GM04504 (cell line): ENCODE measurements around the gene OR2A14.
"Not testable (repeated sequence)": the region's sequence is repeated elsewhere in the genome, so short reads cannot be mapped to it uniquely, and the experiment has no call there.

Source experiments
- DNase-seq: peaks from one replicate; pipeline ENCODE4 v3.0.0-alpha.2; 2012; ENCODE audit warnings: low read depth

The OR2A14 gene

DNA sequence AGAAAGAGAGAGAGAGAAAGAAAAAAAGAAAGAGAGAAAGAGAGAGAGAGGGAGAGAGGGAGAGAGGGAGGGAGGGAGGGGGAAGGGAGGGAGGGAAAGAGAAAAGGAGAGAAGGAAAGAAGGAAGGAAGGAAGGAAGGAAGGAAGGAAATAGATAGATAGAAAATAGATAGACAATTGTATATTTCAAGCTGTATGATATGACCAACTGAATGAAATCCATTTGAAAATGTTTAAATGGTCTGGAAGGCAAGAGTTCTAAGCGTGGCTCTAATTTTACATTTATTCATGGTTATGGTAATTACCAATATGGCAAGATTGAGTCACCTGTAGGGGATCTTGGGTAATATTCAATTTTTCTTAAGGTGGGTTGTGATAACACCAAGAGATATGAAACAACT is 35.9 kb downstream of the OR2A14 start:
- no peak for DNase-seq

DNA sequence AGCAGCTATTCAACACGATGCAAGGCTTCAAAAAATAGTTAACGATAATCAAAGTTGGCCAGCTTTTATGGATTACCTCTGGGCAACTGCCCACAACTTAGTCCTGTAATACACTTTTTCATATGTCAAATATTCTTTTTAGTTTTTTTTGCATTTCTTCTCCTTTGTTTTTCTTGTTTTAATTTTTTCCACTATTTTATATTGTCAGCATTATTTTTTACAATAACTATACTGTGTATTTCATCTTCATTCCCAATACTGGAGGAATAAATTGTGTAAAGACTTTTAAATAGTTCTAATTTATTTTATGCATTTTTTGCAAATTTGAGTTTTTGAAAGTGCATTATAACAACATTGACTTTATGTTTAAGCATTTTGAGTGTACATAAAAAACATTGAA is 41.8 kb downstream of the OR2A14 start:
- no peak for DNase-seq

GRCh38 chr7:144171594-144172350 is 48.8 kb downstream of the OR2A14 start:
- DNase-seq = not testable (repeated sequence)

- no peak for DNase-seq
Measured at GRCh38 chr7:144174613-144175012, 51.6 kb downstream of the OR2A14 start.

DNA sequence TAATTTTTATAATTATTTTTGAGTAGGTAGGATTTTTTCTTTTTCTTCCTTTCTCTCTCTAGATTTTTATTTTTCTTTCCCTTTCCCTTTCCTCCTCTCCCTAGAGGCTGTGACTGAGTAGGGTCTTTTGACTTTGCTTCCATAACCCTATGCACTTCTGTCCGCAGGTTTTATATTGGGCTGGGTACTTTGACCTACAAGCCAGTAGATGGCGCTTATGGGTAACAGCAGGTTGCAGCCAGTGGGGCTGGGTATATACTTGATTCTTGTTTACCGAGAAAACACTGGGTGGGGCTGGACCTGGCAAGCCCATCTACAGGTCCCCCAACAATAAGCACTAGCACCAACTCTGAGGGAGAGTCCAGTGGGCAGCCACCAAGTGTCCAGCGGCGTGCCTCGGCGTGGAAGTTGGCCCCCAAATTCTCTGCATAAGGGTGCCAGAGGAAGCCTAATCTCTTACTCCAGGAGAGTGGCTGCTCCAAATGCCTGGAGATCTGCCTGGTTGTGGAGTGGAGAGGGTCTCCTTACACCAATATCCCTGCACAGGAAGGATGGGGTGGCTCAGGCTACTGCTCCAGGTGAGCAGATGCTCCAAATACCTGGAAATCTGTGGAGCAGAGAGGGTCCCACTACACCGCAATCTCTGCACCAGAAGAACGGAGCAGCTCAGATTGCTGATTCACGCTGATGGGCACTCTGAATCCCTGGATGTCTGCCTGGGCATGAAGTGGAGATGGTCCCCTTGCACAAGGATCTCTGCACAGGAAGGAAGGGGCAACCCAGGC is 55.6 kb downstream of the OR2A14 start:
- DNase-seq = not testable (repeated sequence)

- DNase-seq = not testable (repeated sequence)
Measured at GRCh38 chr7:144179165-144179479, 56.1 kb downstream of the OR2A14 start.
